Measurements from ENCODE around the gene RNU1-4.
"Not testable (repeated sequence)": the region's sequence is repeated elsewhere in the genome, so short reads cannot be mapped to it uniquely, and the experiment has no call there.

The RNU1-4 gene

GRCh38 chr1:16732254-16732896, 7.9 kb upstream of the RNU1-4 start:
- not testable (repeated sequence) for DNase-seq

DNA sequence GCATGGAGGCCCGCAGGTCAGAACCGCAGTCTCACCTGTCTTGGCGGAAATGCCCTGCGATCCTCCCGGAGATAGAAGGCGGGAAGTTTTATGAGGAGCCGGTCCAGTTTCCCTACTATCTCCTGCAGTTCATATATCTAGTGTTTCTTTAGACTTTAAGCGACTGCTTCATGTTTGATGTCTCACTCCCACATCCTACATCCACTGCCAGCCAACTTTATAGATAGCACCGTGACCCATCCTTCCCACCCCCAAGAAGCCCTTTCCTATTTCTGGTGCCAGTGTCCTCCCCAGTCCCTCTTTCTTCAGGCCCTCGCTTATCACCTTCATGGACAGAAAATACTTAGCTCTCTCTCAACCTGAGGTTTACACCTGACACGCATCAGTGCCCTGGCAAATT, 914 bp downstream of the RNU1-4 start:
- DNase-seq, result not testable (repeated sequence)

- DNase-seq, result not testable (repeated sequence)
These were observed 7.3 kb downstream of the RNU1-4 start for GRCh38 chr1:16747660-16748059.

DNA sequence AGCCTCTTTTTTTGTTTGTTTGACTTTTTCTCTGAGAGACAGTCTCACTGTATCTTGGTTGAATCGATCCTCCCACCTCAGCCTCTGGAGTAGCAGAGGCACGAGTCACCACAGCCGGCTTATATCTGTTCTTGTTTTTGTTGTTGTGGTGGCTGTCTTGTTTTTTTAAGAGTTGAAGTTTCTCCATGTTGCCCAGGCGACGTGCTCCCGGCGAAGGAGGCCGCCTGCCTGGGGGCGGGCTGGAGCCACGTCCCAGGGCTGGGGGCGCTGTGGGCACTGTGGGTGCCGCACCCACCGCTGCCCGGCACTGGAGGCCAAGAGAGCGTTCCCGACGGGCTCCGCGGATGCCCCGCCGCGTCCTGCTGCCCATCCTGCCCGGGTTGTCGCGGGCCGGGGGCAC, 8.4 kb downstream of the RNU1-4 start:
- not testable (repeated sequence) for DNase-seq

DNA sequence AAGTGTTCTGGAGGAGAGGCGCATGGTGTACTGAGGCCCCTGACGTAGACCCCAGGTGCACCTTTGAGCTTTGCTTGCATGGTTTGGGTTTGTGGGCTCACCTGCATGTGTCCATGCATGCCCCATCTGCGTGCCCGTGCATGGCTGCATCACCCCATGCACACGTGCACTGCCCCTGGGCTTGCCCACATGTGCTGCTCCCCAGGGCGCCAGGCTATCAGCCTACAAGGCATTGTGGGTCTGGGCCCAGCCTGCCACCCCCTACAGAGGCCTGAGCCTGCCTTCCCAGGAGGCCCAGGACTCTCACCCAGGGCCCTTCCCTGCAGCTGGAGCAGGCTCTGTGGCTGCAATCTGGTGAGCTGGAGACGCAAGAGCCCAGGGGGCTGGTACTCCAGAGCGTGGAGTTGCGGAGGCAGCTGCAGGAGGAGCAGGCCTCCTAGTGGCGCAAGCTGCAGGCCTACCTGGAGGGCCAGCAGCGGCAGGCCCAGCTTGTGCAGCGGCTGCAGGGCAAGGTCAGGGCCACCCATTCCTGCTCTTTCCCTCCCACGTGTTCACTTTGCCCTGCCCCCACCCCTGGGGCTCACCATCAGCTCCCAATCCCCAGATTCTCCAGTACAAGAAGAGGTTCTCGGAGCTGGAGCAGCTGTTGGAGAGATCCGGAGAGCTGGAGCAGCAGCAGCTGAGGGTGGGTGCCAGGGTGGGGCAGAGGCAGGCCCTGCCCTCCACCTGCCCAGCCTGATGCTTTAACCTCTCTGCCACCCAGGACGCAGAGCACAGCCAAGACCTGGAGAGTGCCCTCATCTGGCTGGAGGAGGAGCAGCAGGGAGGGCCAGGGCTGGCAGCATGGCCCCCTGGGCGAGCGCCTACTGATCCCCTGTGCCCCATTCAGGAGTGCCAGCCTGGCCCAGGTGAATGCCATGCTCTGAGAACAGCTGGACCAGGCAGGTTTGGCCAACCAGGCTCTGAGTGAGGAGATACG, 9.9 kb downstream of the RNU1-4 start:
- not testable (repeated sequence) for DNase-seq

DNA sequence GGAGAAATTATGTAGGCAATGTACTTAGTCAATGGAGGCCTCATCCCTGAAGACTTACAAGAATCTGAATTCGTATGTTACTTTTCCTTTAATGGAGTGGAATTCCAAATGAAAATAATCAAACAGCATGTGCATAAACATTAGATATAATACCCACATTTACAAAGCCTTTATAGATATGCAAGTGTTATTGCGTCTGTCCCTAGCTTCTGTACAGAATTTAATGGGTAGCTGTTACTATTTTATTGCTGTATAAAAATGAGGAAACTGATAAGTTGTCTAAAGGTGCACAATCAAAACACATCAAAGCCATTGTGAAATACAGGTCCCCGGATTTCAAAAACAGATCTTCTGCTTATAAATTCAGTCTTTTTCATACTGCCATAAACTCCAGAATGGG, 12.5 kb downstream of the RNU1-4 start:
- not testable (repeated sequence) for DNase-seq

DNA sequence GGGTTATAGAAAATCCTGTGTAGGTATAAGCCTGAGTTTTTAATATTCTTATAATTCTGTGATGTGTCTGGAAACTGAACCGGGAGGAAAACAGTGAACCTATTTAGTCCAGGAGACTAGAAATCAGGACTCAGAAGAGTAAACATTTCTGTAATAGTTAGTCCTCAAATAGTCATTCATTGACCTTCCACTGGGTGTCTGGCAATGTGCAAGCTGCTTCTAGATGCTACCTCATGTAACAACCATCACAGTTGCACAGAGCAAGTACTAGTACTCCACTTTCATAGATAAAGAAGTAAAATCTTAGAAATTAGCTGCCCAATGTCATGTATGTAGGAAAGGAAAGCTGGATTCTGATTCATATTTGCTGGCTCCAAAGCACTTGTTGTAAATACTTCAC, 15.1 kb downstream of the RNU1-4 start:
- not testable (repeated sequence) for DNase-seq

- DNase-seq, result not testable (repeated sequence)
These were observed 15.6 kb downstream of the RNU1-4 start for GRCh38 chr1:16755932-16756331.

GRCh38 chr1:16757574-16757973, 17.3 kb downstream of the RNU1-4 start:
- DNase-seq, result not testable (repeated sequence)

DNA sequence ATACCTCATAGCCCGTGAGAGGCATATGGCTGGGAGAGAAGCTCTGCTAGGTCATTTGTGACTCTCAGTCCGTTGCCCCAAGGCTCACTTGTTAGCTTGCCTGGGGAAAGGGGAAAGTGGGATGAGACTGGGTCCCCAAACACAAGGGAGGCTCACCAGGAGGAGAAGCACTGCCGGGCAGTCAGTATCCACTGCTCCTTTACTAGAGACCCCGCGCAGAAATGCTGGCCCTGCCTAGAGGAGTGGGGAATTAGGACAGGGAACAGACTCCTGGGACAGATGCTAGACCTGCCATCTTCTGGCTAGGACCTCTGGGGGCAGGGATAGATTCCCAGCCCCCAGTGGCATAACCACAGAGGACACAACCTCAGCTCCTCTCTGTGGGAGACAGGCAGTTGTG, 17.7 kb downstream of the RNU1-4 start:
- not testable (repeated sequence) for DNase-seq

GRCh38 chr1:16759041-16759493, 18.8 kb downstream of the RNU1-4 start:
- DNase-seq, result not testable (repeated sequence)

DNA sequence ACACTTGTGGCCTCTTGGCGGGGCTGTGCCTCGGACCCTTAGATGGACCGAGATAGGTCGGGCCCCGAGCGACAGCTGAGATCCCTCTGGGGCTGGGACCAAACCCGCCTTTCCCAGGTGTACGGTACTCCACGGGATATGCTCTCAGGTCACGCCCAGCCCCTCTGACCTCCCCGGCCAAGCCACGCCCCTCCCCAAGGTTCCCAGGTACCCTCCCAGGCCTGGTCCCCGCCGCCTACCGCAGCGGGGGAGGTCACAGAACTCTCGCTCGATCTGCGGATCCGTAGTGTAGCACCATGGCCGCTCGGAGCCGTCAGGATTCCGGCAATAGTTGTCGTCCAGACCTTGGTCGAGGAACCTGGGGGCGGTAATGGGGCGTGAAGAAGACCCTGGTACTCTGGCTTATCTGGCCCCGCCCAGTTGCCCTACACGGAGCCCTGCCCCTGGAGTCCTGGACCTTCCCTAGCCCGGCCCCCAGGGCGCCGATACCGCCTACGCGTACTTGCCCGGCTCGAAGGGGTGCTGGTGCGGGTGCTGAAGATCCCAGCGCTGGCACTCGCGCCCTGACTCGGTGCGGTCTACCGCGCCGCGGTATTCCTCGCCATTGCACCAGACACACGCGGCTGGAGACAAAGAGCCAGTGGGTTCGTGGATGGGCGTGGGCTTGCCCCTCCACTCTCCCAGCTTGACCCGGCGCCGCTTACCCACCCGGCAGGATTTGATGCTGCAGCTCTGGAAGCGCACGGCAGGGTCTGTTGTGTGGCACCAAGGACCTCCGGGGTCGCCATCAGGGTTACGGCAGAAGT, 19.5 kb downstream of the RNU1-4 start:
- DNase-seq, result not testable (repeated sequence)

GRCh38 chr1:16760456-16760765, 20.1 kb downstream of the RNU1-4 start:
- DNase-seq, result not testable (repeated sequence)

GRCh38 chr1:16760801-16761200, 20.5 kb downstream of the RNU1-4 start:
- DNase-seq, result not testable (repeated sequence)

GRCh38 chr1:16764248-16764819, 24.0 kb downstream of the RNU1-4 start:
- DNase-seq, result not testable (repeated sequence)

DNA sequence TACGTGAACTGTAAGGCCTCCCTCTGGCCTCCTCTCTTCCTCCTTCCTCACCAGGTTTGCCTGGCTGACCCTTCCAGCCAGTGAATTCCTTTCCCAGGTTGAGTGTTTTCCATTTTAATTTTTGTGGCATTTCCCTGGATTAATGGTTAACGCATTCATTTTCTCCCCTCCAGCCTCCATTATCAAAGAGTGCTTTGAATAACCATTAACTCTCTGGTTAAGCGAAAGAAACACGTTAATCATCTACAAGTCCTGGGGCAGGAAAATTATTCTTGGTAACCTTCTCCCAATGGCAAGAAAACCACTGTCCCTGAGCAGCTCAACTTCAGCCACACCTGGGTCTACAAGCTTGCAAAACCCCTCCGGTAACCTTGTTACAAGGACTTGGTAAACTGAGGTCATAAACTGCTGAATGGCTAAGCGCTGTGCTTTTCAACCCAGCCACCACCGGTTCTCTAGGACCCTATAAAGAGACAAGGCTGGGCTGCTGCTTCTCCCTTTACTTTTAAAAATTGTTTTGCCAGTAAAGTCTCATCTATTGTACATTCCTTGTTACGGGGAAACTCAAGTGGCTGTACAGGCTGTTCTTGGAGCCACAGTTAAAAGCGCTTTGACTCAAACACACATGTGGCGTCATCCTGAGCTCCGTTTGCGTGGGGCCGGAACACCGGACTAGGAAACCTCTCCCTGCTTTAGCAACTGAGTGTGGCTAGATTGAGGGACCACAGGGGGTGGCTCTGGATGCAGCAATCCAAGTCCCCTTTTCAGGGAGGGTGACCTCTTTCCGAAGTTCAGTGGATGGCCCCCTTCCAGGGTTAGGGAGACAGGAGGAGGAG, 24.7 kb downstream of the RNU1-4 start:
- DNase-seq, result not testable (repeated sequence)

- not testable (repeated sequence) for DNase-seq
These were observed 25.7 kb downstream of the RNU1-4 start for GRCh38 chr1:16765731-16766605.

DNA sequence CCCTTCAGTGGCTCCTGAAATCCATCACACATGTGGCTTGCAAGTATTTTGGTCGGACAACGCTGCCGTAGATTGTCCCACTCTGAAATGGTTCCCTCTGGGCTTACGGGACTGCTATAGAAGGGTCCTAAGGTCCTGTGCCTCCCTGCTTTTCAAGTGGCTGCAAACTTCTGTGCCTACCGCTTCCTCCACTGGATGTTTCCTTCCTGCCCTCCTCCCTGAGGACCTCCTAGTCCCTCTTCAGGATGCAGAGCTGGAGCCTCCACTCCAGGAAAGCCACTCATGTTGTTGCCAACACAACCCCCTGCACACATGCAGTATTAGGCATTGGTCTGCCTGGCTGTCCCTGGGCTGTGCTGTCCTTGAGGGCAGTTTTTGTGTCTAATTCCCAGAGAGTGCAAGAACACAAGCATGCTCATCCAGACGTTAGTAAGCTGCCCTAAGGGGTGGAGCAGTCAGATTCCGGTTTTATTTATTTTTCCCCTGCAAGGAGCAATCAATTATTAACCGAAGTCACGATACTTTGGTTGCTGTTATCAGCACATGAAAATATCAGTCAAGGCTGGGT, 26.5 kb downstream of the RNU1-4 start:
- not testable (repeated sequence) for DNase-seq

DNA sequence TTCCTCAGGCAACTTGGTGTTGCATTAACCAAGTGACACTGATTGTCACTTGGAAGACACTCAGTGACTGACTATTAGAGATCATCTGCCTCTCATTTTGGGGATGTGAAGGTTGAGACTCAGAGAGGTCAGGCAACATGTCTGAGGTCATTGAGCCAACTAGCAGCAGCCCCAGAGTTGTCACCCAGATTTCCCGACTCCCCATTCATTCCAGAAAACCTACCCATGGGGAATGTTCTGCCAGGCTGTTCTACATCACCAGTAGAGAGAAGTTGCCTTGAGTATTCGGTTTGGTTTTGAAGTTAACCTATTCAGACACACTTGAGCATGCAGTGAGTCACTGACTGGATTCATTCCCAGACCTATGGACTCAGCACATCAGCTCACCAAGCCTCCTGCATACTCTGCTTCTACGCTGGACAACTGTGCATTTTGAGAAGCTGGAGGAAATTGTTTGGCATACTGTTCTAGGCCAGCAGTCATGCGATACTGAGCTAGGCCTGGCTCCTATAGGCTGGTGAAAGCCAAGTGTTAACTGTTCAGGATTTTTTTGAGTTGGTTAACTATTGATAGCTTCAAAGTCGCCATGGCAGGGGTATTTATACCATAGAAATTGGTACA, 29.9 kb downstream of the RNU1-4 start:
- DNase-seq, result not testable (repeated sequence)

Data from NCI-H510A treated with DMSO at 0.1 percent for 48 hours (cell line).